ENCODE measurements around the gene NTSR1. TPM values are rescaled to one million over a fixed set of nuclear protein-coding genes. Genes with fewer than 3 reads are reported as not detected.

The NTSR1 gene
- total and polyA plus RNA-seq, 4 donors, result 0.02 to 3.7 (median 0.76) TPM

DNA sequence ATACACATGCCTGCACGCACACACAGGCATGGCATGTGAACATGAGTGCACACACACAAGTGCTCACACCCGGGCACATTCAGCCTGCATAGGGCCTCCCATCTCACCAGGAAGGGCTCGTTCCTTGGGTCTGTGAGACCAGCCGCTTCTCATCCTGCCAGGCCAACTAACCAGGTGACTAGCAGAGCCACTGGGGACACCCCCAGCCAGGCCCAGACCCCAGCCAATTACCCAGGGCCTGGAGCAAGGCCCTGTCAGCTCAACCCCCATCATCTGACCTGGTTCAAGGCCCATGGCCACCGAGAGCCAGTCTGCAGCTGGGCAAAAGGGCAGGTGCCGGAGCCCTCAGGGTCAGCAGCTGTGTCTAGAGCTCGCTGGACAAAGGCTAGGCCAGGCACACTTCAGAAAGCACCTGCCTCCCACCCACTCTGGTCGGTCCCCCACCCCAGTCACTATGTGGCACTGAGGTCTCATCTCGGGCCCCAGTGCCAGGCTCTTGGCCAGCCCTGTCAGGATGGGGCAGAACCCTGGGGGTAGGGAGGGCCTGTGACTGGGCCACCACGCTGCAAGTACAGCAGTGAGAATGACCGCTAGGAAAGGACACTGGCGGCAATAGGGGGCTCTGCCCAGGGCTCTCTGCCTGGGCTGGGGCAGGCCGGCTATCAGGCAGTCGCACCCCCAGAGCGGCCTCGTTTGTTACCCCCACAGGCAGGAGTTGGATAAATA lies 60.9 kb downstream of the NTSR1 start:
- no peak overlapping the region for H3K27ac ChIP-seq (ENCODE audit: low read depth in 1 of 2, low read length in 1 of 2)
- no peaks in the 10 kb centered on the region for H3K27me3 ChIP-seq (ENCODE audit: control insufficient read depth in 3 of 3, insufficient read depth in 3 of 3, low read length in 2 of 3)
- ATAC-seq (ENCODE audit: insufficient read depth, low FRiP score) (no peak), DNase-seq (no peak)
- H3K4me3 ChIP-seq, result no peak overlapping the region
- no peak overlapping the region for H3K9ac ChIP-seq (ENCODE audit: insufficient read depth in 1 of 2, low read length in 2 of 2)
- no peaks in the 10 kb centered on the region for H3K36me3 ChIP-seq (ENCODE audit: control insufficient read depth in 4 of 4, insufficient read depth in 4 of 4, low read length in 4 of 4)
- H3K9me3 ChIP-seq (ENCODE audit: control insufficient read depth in 4 of 4, insufficient read depth in 3 of 4, low read length in 3 of 4), result no peaks in the 10 kb centered on the region
- peaks cover 0 to 34% (median 6%) of the 10 kb centered on the region in 5 donors for H3K4me1 ChIP-seq (ENCODE audit: control insufficient read depth in 5 of 5, insufficient read depth in 5 of 5, low read length in 5 of 5)
- 90 to 92% methylated on average over 15 to 16 of the region's 16 CpGs for WGBS, 2 donors
- TF ChIP-seq, protein P1, sequence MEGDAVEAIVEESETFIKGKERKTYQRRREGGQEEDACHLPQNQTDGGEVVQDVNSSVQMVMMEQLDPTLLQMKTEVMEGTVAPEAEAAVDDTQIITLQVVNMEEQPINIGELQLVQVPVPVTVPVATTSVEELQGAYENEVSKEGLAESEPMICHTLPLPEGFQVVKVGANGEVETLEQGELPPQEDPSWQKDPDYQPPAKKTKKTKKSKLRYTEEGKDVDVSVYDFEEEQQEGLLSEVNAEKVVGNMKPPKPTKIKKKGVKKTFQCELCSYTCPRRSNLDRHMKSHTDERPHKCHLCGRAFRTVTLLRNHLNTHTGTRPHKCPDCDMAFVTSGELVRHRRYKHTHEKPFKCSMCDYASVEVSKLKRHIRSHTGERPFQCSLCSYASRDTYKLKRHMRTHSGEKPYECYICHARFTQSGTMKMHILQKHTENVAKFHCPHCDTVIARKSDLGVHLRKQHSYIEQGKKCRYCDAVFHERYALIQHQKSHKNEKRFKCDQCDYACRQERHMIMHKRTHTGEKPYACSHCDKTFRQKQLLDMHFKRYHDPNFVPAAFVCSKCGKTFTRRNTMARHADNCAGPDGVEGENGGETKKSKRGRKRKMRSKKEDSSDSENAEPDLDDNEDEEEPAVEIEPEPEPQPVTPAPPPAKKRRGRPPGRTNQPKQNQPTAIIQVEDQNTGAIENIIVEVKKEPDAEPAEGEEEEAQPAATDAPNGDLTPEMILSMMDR (IDR thresholded peaks at IDR 0.05; ENCODE audit: control extremely low read depth, extremely low read depth), result no peak

DNA sequence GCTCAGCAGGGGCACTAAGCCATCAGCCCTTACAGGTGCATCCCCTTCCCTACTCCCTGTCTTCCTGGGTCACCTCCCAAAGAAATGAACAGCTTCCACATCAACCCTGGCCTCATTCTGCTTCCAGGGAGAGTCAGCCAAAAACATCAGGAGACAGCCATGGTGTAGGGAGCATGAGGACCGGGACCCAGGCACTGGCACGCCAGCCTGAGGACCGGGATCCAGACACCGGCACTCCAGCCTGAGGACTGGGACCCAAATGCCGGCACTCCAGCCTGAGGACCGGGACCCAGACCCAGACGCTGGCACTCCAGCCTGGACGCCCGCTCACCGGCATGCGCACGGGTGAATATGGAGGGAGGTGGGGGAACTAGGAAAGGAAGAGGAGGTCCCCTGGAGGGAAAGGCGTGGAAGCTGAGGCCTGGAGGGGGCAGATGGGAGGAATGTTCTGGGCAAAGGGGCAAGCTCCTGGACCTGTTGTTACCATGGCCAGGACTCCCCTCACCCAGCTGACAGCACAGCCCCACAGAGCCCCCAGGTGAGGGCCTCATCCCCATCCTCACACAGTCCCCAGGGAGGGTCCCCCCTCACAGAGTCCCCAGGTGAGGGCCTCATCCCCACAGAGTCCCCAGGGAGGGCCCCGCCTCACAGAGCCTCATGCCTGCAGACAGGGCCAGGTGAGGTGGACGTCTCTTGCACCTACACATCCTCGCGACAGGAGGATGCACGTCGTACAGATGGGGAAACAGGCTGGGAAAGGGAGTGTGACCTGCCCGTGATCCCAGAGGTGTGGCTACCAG lies 61.7 kb downstream of the NTSR1 start:
- DNase-seq (no peak), ATAC-seq (ENCODE audit: insufficient read depth, low FRiP score) (no peak)
- Histone ChIP-seq H3K9me3 (ENCODE audit: control insufficient read depth in 4 of 4, insufficient read depth in 3 of 4, low read length in 3 of 4) (no peaks in the 10 kb centered on the region), H3K27ac (ENCODE audit: low read depth in 1 of 2, low read length in 1 of 2) (no peak overlapping the region), H3K9ac (ENCODE audit: insufficient read depth in 1 of 2, low read length in 2 of 2) (no peak overlapping the region), H3K27me3 (ENCODE audit: control insufficient read depth in 3 of 3, insufficient read depth in 3 of 3, low read length in 2 of 3) (no peaks in the 10 kb centered on the region), H3K4me1 (ENCODE audit: control insufficient read depth in 5 of 5, insufficient read depth in 5 of 5, low read length in 5 of 5) (peaks cover 0 to 34% (median 6%) of the 10 kb centered on the region in 5 donors), H3K4me3 (no peak overlapping the region), H3K36me3 (ENCODE audit: control insufficient read depth in 4 of 4, insufficient read depth in 4 of 4, low read length in 4 of 4) (no peaks in the 10 kb centered on the region)
- 94% methylated on average over 20 of the region's 20 CpGs for WGBS, 2 donors
- TF ChIP-seq, protein P1 (IDR thresholded peaks at IDR 0.05; ENCODE audit: control extremely low read depth, extremely low read depth), result no peak

DNA sequence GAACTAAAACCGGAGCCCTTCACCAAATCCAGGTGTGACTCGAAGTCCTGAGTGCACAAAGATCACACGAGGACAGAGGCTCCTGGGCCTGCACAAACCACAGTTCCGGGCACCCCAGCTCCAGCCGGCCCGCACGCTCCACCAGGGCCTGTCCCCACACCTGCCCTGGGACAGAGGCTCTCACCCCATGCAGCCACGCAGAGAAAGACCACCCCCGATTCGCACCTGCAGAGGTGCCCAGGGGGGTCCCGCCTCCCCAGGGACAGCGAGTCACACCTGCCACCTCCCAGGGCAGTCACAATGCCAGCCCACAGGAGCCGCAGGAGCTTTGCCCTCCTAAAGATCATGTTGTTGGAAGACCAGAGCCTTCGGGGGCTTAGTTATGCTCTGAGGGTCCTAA lies 62.3 kb downstream of the NTSR1 start:
- Histone ChIP-seq H3K4me3 (no peak overlapping the region), H3K9ac (ENCODE audit: insufficient read depth in 1 of 2, low read length in 2 of 2) (no peak overlapping the region), H3K36me3 (ENCODE audit: control insufficient read depth in 4 of 4, insufficient read depth in 4 of 4, low read length in 4 of 4) (no peaks in the 10 kb centered on the region), H3K9me3 (ENCODE audit: control insufficient read depth in 4 of 4, insufficient read depth in 3 of 4, low read length in 3 of 4) (no peaks in the 10 kb centered on the region), H3K27me3 (ENCODE audit: control insufficient read depth in 3 of 3, insufficient read depth in 3 of 3, low read length in 2 of 3) (no peaks in the 10 kb centered on the region), H3K27ac (ENCODE audit: low read depth in 1 of 2, low read length in 1 of 2) (no peak overlapping the region), H3K4me1 (ENCODE audit: control insufficient read depth in 5 of 5, insufficient read depth in 5 of 5, low read length in 5 of 5) (peaks cover 0 to 34% (median 6%) of the 10 kb centered on the region in 5 donors)
- TF ChIP-seq, protein P1 (IDR thresholded peaks at IDR 0.05; ENCODE audit: control extremely low read depth, extremely low read depth), result no peak
- WGBS, 2 donors, result 93 to 95% methylated on average over 14 of the region's 14 CpGs
- ATAC-seq (ENCODE audit: insufficient read depth, low FRiP score) (no peak), DNase-seq (no peak)
